HCT116 (cell line): ENCODE data around the gene SERTAD2.

Experiments used
- CEBPB ChIP-seq: IDR thresholded peaks from 2 replicates; pipeline ENCODE4 v1.6.1; 2012; ENCODE audit warnings: low read depth
- EZH2 ChIP-seq: fragments of 200-600 bp; sonication (generic); IDR thresholded peaks from 2 replicates; pipeline ENCODE4 v1.6.1; 2017; ENCODE audit warnings: antibody characterized with exemption, mixed run types
- EZH2phosphoT487 ChIP-seq: fragments of 200-600 bp; IDR thresholded peaks from 2 replicates; pipeline ENCODE4 v1.6.1; 2018; ENCODE audit warnings: antibody characterized with exemption, borderline replicate concordance
- JUND ChIP-seq: IDR thresholded peaks from 2 replicates; pipeline ENCODE4 v1.6.1; 2012
- MAX ChIP-seq: IDR thresholded peaks from 2 replicates; pipeline ENCODE4 v1.6.1; 2012
- POLR2A ChIP-seq: IDR thresholded peaks from 2 replicates; pipeline ENCODE4 v1.7.0; 2011; ENCODE audit warnings: borderline replicate concordance; ENCODE audit not compliant: insufficient read depth, insufficient read length; ENCODE audit errors: extremely low read depth
- POLR2AphosphoS5 ChIP-seq: IDR thresholded peaks from 2 replicates; pipeline ENCODE4 v1.6.1; 2011; ENCODE audit warnings: mild to moderate bottlenecking, low read depth, low read length, moderate library complexity
- RAD21 ChIP-seq: IDR thresholded peaks from 2 replicates; pipeline ENCODE4 v1.6.1; 2012; ENCODE audit warnings: low read depth, mild to moderate bottlenecking
- REST ChIP-seq: IDR thresholded peaks from 2 replicates; pipeline ENCODE4 v1.6.1; 2012; ENCODE audit warnings: low read depth
- SP1 ChIP-seq: IDR thresholded peaks from 2 replicates; pipeline ENCODE4 v1.6.1; 2012; ENCODE audit warnings: low read depth
- TCF7L2 ChIP-seq: IDR thresholded peaks from 2 replicates; pipeline ENCODE4 v1.7.0; 2011; ENCODE audit warnings: borderline replicate concordance, inconsistent platforms; ENCODE audit not compliant: insufficient read depth, insufficient read length; ENCODE audit errors: extremely low read depth
- TF ChIP-seq, protein P1 (sequence below), 3 experiments: fragments of 200-600 bp in 1 of 3; sonication (generic) in 1 of 3; IDR thresholded peaks in 2 of 3; conservative IDR thresholded peaks in 1 of 3; 2 replicates each; pipeline ENCODE4 v1.5.1; 2012 to 2017; ENCODE audit warnings: low read depth in 2 of 3, low read length in 2 of 3, antibody characterized with exemption in 1 of 3, borderline replicate concordance in 1 of 3, control low read depth in 1 of 3, mild to moderate bottlenecking in 1 of 3, mixed read lengths in 1 of 3, mixed run types in 1 of 3, moderate library complexity in 1 of 3; ENCODE audit not compliant: insufficient read depth in 1 of 3
- TF ChIP-seq, protein P2 (sequence below): IDR thresholded peaks from 2 replicates; pipeline ENCODE4 v1.6.1; 2011; ENCODE audit warnings: mild to moderate bottlenecking, low read length, moderate library complexity; ENCODE audit not compliant: insufficient replicate concordance; ENCODE audit errors: extremely low read depth

DNA sequence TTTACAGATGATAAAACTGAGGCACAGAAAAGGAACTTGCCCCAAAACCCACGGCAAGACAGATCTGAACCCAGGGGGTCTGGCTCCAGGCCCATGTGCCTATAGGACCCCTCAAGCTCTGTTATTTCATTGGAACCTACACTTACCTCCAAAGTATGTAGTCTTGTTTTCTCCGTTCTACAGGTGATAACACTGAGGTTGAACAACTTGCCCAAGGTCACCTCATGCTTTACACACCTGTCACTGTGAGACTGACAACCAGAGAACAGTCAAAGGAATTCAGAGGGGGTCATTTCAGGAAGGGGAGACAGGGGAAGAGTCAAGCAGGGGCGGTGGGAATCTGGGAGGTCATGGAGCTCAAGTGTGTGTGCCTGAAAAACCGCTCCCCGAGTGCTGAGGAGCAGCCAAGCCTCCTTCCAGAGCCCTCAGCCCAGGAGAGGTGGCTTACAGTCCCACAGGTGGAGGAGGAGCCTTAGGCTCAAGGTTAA is 47.7 kb downstream of the SERTAD2 start:
- TF ChIP-seq JUND (no peak), REST (no peak), POLR2A (no peak), MAX (no peak), TCF7L2 (no peak), EZH2phosphoT487 (no peak), EZH2 (no peak), CEBPB (no peak), POLR2AphosphoS5 (no peak), RAD21 (no peak), SP1 (no peak)
- TF ChIP-seq, protein P1, sequence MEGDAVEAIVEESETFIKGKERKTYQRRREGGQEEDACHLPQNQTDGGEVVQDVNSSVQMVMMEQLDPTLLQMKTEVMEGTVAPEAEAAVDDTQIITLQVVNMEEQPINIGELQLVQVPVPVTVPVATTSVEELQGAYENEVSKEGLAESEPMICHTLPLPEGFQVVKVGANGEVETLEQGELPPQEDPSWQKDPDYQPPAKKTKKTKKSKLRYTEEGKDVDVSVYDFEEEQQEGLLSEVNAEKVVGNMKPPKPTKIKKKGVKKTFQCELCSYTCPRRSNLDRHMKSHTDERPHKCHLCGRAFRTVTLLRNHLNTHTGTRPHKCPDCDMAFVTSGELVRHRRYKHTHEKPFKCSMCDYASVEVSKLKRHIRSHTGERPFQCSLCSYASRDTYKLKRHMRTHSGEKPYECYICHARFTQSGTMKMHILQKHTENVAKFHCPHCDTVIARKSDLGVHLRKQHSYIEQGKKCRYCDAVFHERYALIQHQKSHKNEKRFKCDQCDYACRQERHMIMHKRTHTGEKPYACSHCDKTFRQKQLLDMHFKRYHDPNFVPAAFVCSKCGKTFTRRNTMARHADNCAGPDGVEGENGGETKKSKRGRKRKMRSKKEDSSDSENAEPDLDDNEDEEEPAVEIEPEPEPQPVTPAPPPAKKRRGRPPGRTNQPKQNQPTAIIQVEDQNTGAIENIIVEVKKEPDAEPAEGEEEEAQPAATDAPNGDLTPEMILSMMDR (IDR thresholded peaks at IDR 0.05 in 2 of 3, conservative IDR thresholded peaks at IDR 0.05 in 1 of 3; ENCODE audit: borderline replicate concordance in 1 of 3, insufficient read depth in 1 of 3, low read depth in 2 of 3, low read length in 2 of 3): no peak
- TF ChIP-seq, protein P2, sequence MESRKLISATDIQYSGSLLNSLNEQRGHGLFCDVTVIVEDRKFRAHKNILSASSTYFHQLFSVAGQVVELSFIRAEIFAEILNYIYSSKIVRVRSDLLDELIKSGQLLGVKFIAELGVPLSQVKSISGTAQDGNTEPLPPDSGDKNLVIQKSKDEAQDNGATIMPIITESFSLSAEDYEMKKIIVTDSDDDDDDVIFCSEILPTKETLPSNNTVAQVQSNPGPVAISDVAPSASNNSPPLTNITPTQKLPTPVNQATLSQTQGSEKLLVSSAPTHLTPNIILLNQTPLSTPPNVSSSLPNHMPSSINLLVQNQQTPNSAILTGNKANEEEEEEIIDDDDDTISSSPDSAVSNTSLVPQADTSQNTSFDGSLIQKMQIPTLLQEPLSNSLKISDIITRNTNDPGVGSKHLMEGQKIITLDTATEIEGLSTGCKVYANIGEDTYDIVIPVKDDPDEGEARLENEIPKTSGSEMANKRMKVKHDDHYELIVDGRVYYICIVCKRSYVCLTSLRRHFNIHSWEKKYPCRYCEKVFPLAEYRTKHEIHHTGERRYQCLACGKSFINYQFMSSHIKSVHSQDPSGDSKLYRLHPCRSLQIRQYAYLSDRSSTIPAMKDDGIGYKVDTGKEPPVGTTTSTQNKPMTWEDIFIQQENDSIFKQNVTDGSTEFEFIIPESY: no peak
